AG20443 (cell line): Measurements from ENCODE around the gene GRIK2.
A peak's percentile ranks its signal among the peaks of the same experiment; 100 is the strongest.

Experiments used
- DNase-seq: peaks from one replicate; pipeline ENCODE4 v3.0.0; 2012; ENCODE audit warnings: low spot score, mixed read lengths

Gene GRIK2

GRCh38 chr6:101783287-101783686 is 389.8 kb downstream of the GRIK2 start:
- no peak for DNase-seq

GRCh38 chr6:101784094-101784493 is 390.6 kb downstream of the GRIK2 start:
- no peak for DNase-seq

- DNase-seq = no peak
Measured at GRCh38 chr6:101799531-101799930, 406.0 kb downstream of the GRIK2 start.

- DNase-seq = no peak
Measured at GRCh38 chr6:101800598-101800997, 407.1 kb downstream of the GRIK2 start.

GRCh38 chr6:101803136-101803535 is 409.6 kb downstream of the GRIK2 start:
- DNase-seq = no peak

- DNase-seq = peak; percentile 25
Measured at GRCh38 chr6:101806241-101806640, 412.7 kb downstream of the GRIK2 start.

- no peak for DNase-seq
Measured at GRCh38 chr6:101811108-101811507, 417.6 kb downstream of the GRIK2 start.

GRCh38 chr6:101816716-101817115 is 423.2 kb downstream of the GRIK2 start:
- no peak for DNase-seq

- no peak for DNase-seq
Measured at GRCh38 chr6:101818051-101818450, 424.5 kb downstream of the GRIK2 start.

GRCh38 chr6:101824551-101825345 is 431.2 kb downstream of the GRIK2 start:
- no peak for DNase-seq

GRCh38 chr6:101826269-101826668 is 432.8 kb downstream of the GRIK2 start:
- DNase-seq = no peak

GRCh38 chr6:101826678-101827077 is 433.2 kb downstream of the GRIK2 start:
- no peak for DNase-seq

- peak; percentile 16 for DNase-seq
Measured at GRCh38 chr6:101830501-101831031, 437.1 kb downstream of the GRIK2 start.

GRCh38 chr6:101832371-101832770 is 438.9 kb downstream of the GRIK2 start:
- DNase-seq = no peak

- DNase-seq = no peak
Measured at GRCh38 chr6:101840100-101840499, 446.6 kb downstream of the GRIK2 start.

GRCh38 chr6:101845172-101845571 is 451.7 kb downstream of the GRIK2 start:
- no peak for DNase-seq

GRCh38 chr6:101845621-101846020 is 452.1 kb downstream of the GRIK2 start:
- DNase-seq = no peak

- DNase-seq = no peak
Measured at GRCh38 chr6:101847690-101848089, 454.2 kb downstream of the GRIK2 start.

- DNase-seq = peak; percentile 17
Measured at GRCh38 chr6:101851911-101852310, 458.4 kb downstream of the GRIK2 start.

- no peak for DNase-seq
Measured at GRCh38 chr6:101853231-101854085, 459.9 kb downstream of the GRIK2 start.

- DNase-seq = no peak
Measured at GRCh38 chr6:101876431-101876830, 482.9 kb downstream of the GRIK2 start.

- no peak for DNase-seq
Measured at GRCh38 chr6:101878554-101879276, 485.2 kb downstream of the GRIK2 start.
